ENCODE measurements around the gene ABCA4.

ABCA4 gene

GRCh38 chr1:94020764-94021579 lies 100.0 kb downstream of the ABCA4 start:
- Histone ChIP-seq H3K27ac (peak overlapping the region in 2 of 21 experiments; percentile 30 to 72), H3K4me3 (no peak overlapping the region)

GRCh38 chr1:94019327-94019726 lies 101.6 kb downstream of the ABCA4 start:
- H3K4me3 ChIP-seq, result no peak overlapping the region
- no peak overlapping the region for H3K27ac ChIP-seq

- no peak overlapping the region for H3K4me3 ChIP-seq
- H3K27ac ChIP-seq, result no peak overlapping the region
These were observed 103.7 kb downstream of the ABCA4 start for GRCh38 chr1:94017155-94017829.

- no peak overlapping the region for H3K27ac ChIP-seq
- H3K4me3 ChIP-seq, result no peak overlapping the region
These were observed 105.5 kb downstream of the ABCA4 start for GRCh38 chr1:94015489-94015817.

GRCh38 chr1:94014635-94015488 lies 106.1 kb downstream of the ABCA4 start:
- Histone ChIP-seq H3K27ac (no peak overlapping the region), H3K4me3 (no peak overlapping the region)

- no peak overlapping the region for H3K27ac ChIP-seq
- H3K4me3 ChIP-seq, result no peak overlapping the region
These were observed 106.9 kb downstream of the ABCA4 start for GRCh38 chr1:94014087-94014486.

- H3K4me3 ChIP-seq, result no peak overlapping the region
- no peak overlapping the region for H3K27ac ChIP-seq
These were observed 107.5 kb downstream of the ABCA4 start for GRCh38 chr1:94013367-94013878.

- Histone ChIP-seq H3K27ac (no peak overlapping the region), H3K4me3 (no peak overlapping the region)
These were observed 108.1 kb downstream of the ABCA4 start for GRCh38 chr1:94012708-94013366.

GRCh38 chr1:94011709-94012595 lies 109.0 kb downstream of the ABCA4 start:
- Histone ChIP-seq H3K4me3 (no peak overlapping the region), H3K27ac (peak overlapping the region in 1 of 21 experiments; percentile 11)

GRCh38 chr1:94011129-94011528 lies 109.8 kb downstream of the ABCA4 start:
- H3K4me3 ChIP-seq, result no peak overlapping the region
- peak overlapping the region in 1 of 21 experiments; percentile 2 for H3K27ac ChIP-seq

- peak overlapping the region in 1 of 21 experiments; percentile 16 for H3K27ac ChIP-seq
- H3K4me3 ChIP-seq, result no peak overlapping the region
These were observed 111.6 kb downstream of the ABCA4 start for GRCh38 chr1:94009304-94009703.

GRCh38 chr1:94006604-94007003 lies 114.3 kb downstream of the ABCA4 start:
- H3K4me3 ChIP-seq, result no peak overlapping the region
- no peak overlapping the region for H3K27ac ChIP-seq

- no peak overlapping the region for H3K4me3 ChIP-seq
- no peak overlapping the region for H3K27ac ChIP-seq
These were observed 116.0 kb downstream of the ABCA4 start for GRCh38 chr1:94004924-94005323.

- Histone ChIP-seq H3K4me3 (no peak overlapping the region), H3K27ac (no peak overlapping the region)
These were observed 118.7 kb downstream of the ABCA4 start for GRCh38 chr1:94002046-94002787.

- H3K27ac ChIP-seq, result peak overlapping the region in 1 of 21 experiments; percentile 27
- no peak overlapping the region for H3K4me3 ChIP-seq
These were observed 119.4 kb downstream of the ABCA4 start for GRCh38 chr1:94001397-94002045.

- H3K4me3 ChIP-seq, result no peak overlapping the region
These were observed 120.3 kb downstream of the ABCA4 start for GRCh38 chr1:94000510-94001282.

More at GRCh38 chr1:94000510-94001282, 120.3 kb downstream of the ABCA4 start:
- H3K27ac ChIP-seq, result peak overlapping the region in 1 of 21 experiments; percentile 27
